PC-3 (cell line): ENCODE data around the gene PHF12. TPM values are rescaled to one million over a fixed set of nuclear protein-coding genes. Genes with fewer than 3 reads are reported as not detected.

Experiments used
- ATAC-seq: fragments of 200-7000 bp; cut with Tn5 transposase; 2 replicates; pipeline ENCODE4 v1.9.1; 2020; ENCODE audit warnings: mild to moderate bottlenecking, moderate library complexity
- BruUV-seq: library from RNA; stranded (reverse); fragments of 400-500 nt; replicated peaks from 2 replicates; lab custom pipeline; 2021; lab: Mats Ljungman, UMichigan
- CTCF ChIA-PET: fragments of 300-600 bp; sonication (Branson Sonifier 250); formaldehyde crosslinking; loops from one replicate; lab custom pipeline; 2022; ENCODE audit warnings: antibody characterized with exemption; lab: Charles Lee
- POLR2A ChIA-PET: fragments of 300-600 bp; sonication (Branson Sonifier 250); formaldehyde crosslinking; loops from one replicate; lab custom pipeline; 2022; ENCODE audit warnings: antibody characterized with exemption; ENCODE audit not compliant: unreplicated experiment; lab: Charles Lee
- DNase-seq: peaks from one replicate; pipeline ENCODE4 v3.0.0-alpha.2; 2015
- H2AFZ ChIP-seq: fragments of 300-600 bp; sonication (generic); 2 replicates; pipeline ENCODE4 v1.6.0; 2016; ENCODE audit warnings: antibody characterized with exemption, low read length
- H3F3A ChIP-seq: fragments of 300-600 bp; sonication (generic); one replicate; pipeline ENCODE4 v1.6.0; 2017; ENCODE audit warnings: antibody characterized with exemption, low read length, control low read depth, mild to moderate bottlenecking; ENCODE audit not compliant: unreplicated experiment
- H3K27ac ChIP-seq: fragments of 300-600 bp; sonication (generic); 2 replicates; pipeline ENCODE4 v1.5.1; 2016; ENCODE audit warnings: mild to moderate bottlenecking, low read length
- H3K27me3 ChIP-seq: fragments of 300-600 bp; sonication (generic); 2 replicates; pipeline ENCODE4 v1.6.1; 2016; ENCODE audit warnings: low read length, mixed read lengths
- H3K36me3 ChIP-seq: fragments of 300-600 bp; sonication (generic); 2 replicates; pipeline ENCODE4 v1.6.1; 2016; ENCODE audit warnings: low read depth, mixed run types, low read length, mixed read lengths
- H3K4me1 ChIP-seq: fragments of 300-600 bp; sonication (generic); 2 replicates; pipeline ENCODE4 v1.5.1; 2016; ENCODE audit warnings: low read length; ENCODE audit not compliant: insufficient read depth
- H3K4me2 ChIP-seq: fragments of 300-600 bp; sonication (generic); 2 replicates; pipeline ENCODE4 v1.6.0; 2016; ENCODE audit warnings: low read length
- H3K4me3 ChIP-seq: fragments of 300-600 bp; sonication (generic); 2 replicates; pipeline ENCODE4 v1.5.1; 2016; ENCODE audit warnings: mild to moderate bottlenecking, low read length, mixed read lengths
- H3K79me2 ChIP-seq: fragments of 300-600 bp; sonication (generic); 2 replicates; pipeline ENCODE4 v1.6.1; 2017; ENCODE audit warnings: low read length, mixed read lengths
- H3K9ac ChIP-seq: fragments of 300-600 bp; sonication (generic); 2 replicates; pipeline ENCODE4 v1.6.0; 2016; ENCODE audit warnings: mild to moderate bottlenecking, low read length
- H3K9me2 ChIP-seq: fragments of 300-600 bp; sonication (generic); replicated peaks from 2 replicates; pipeline ENCODE4 v1.6.1; 2016; ENCODE audit warnings: mixed run types, low read length, mixed read lengths
- H3K9me3 ChIP-seq: fragments of 300-600 bp; sonication (generic); 2 replicates; pipeline ENCODE4 v1.6.1; 2016; ENCODE audit warnings: low read length, mixed read lengths
- H4K20me1 ChIP-seq: fragments of 300-600 bp; sonication (generic); 2 replicates; pipeline ENCODE4 v1.6.1; 2016; ENCODE audit warnings: low read length, mixed read lengths
- CTCF ChIP-seq: fragments of 300-600 bp; sonication (generic); conservative IDR thresholded peaks from 2 replicates; pipeline ENCODE4 v1.5.1; 2017; ENCODE audit warnings: antibody characterized with exemption, low read depth, mild to moderate bottlenecking, low read length
- EZH2 ChIP-seq: fragments of 300-600 bp; sonication (generic); IDR thresholded peaks from one replicate; pipeline ENCODE4 v1.6.1; 2017; ENCODE audit warnings: antibody characterized with exemption, mild to moderate bottlenecking, low read length; ENCODE audit not compliant: unreplicated experiment
- EZH2phosphoT487 ChIP-seq: fragments of 300-600 bp; sonication (generic); IDR thresholded peaks from 2 replicates; pipeline ENCODE4 v1.6.1; 2018; ENCODE audit warnings: mild to moderate bottlenecking, antibody characterized with exemption, low read length, borderline replicate concordance
- intact Hi-C: fragments of 100-400 bp; cut with micrococcal nuclease; formaldehyde crosslinking; loops from 2 replicates; pipeline ENCODE4 v1.9.0; 2023
- total RNA-seq: library from RNA; depleted of rRNA; stranded (reverse); fragments of >200 nt; gene quantifications from 2 replicates; pipeline ENCODE4 v1.2.3, GENCODE V29; 2014

The PHF12 gene
- total RNA-seq, 1 experiment from 2014 or later: 25.0 TPM

GRCh38 chr17:28891201-28891600 is 60.1 kb downstream of the PHF12 start:
- ChIA-PET CTCF (no interaction called here), POLR2A (no interaction called here)
- Histone ChIP-seq H3K9me3 (no peaks in the 10 kb centered on the region), H2AFZ (no peak overlapping the region), H3K36me3 (no peaks in the 10 kb centered on the region), H4K20me1 (no peaks in the 10 kb centered on the region), H3K27me3 (no peaks in the 10 kb centered on the region), H3K79me2 (no peaks in the 10 kb centered on the region), H3K9me2 (no peaks in the 10 kb centered on the region), H3K4me2 (no peak overlapping the region), H3K4me1 (no peaks in the 10 kb centered on the region), H3K27ac (no peak overlapping the region), H3K9ac (no peak overlapping the region), H3F3A (no peaks in the 10 kb centered on the region), H3K4me3 (no peak overlapping the region)
- ATAC-seq (no peak), DNase-seq (no peak)
- intact Hi-C loops: no loop called here
- no TSS peak for BruUV-seq
- no peak for TF ChIP-seq EZH2phosphoT487
- no peak for TF ChIP-seq EZH2
- no peak for TF ChIP-seq CTCF

GRCh38 chr17:28889996-28890395 is 61.3 kb downstream of the PHF12 start:
- H3K9me2 ChIP-seq: no peaks in the 10 kb centered on the region
- ChIA-PET CTCF (no interaction called here), POLR2A (no interaction called here)
- H3K79me2 ChIP-seq: no peaks in the 10 kb centered on the region
- no peak overlapping the region for H3K27ac ChIP-seq
- no TSS peak for BruUV-seq
- intact Hi-C loops: no loop called here
- H2AFZ ChIP-seq: no peak overlapping the region
- no peaks in the 10 kb centered on the region for H3K4me1 ChIP-seq
- no peak overlapping the region for H3K9ac ChIP-seq
- no peak for TF ChIP-seq EZH2phosphoT487
- TF ChIP-seq EZH2: no peak
- no peak for TF ChIP-seq CTCF
- H4K20me1 ChIP-seq: no peaks in the 10 kb centered on the region
- no peaks in the 10 kb centered on the region for H3F3A ChIP-seq
- no peak overlapping the region for H3K4me3 ChIP-seq
- H3K27me3 ChIP-seq: no peaks in the 10 kb centered on the region
- H3K4me2 ChIP-seq: no peak overlapping the region
- H3K9me3 ChIP-seq: no peaks in the 10 kb centered on the region
- ATAC-seq (no peak), DNase-seq (no peak)
- no peaks in the 10 kb centered on the region for H3K36me3 ChIP-seq

GRCh38 chr17:28888832-28889231 is 62.5 kb downstream of the PHF12 start:
- CTCF ChIA-PET: no interaction called here
- no TSS peak for BruUV-seq
- Histone ChIP-seq H3K27ac (no peak overlapping the region), H3K9ac (no peak overlapping the region), H4K20me1 (no peaks in the 10 kb centered on the region), H3K36me3 (no peaks in the 10 kb centered on the region), H3K4me1 (no peaks in the 10 kb centered on the region), H3K9me3 (no peaks in the 10 kb centered on the region), H3K4me2 (no peak overlapping the region), H2AFZ (no peak overlapping the region), H3F3A (no peaks in the 10 kb centered on the region), H3K4me3 (no peak overlapping the region), H3K9me2 (no peaks in the 10 kb centered on the region), H3K27me3 (no peaks in the 10 kb centered on the region), H3K79me2 (no peaks in the 10 kb centered on the region)
- no peak for TF ChIP-seq EZH2
- TF ChIP-seq EZH2phosphoT487: no peak
- TF ChIP-seq CTCF: no peak
- intact Hi-C loops: no loop called here
- ATAC-seq: no peak
- no peak for DNase-seq
- POLR2A ChIA-PET: no interaction called here
